ENCODE results near the gene ALDOC. TPM values are rescaled to one million over a fixed set of nuclear protein-coding genes. Genes with fewer than 3 reads are reported as not detected.

Gene ALDOC
- total RNA-seq = 19.2 and 25.2 TPM in 2 replicates

DNA sequence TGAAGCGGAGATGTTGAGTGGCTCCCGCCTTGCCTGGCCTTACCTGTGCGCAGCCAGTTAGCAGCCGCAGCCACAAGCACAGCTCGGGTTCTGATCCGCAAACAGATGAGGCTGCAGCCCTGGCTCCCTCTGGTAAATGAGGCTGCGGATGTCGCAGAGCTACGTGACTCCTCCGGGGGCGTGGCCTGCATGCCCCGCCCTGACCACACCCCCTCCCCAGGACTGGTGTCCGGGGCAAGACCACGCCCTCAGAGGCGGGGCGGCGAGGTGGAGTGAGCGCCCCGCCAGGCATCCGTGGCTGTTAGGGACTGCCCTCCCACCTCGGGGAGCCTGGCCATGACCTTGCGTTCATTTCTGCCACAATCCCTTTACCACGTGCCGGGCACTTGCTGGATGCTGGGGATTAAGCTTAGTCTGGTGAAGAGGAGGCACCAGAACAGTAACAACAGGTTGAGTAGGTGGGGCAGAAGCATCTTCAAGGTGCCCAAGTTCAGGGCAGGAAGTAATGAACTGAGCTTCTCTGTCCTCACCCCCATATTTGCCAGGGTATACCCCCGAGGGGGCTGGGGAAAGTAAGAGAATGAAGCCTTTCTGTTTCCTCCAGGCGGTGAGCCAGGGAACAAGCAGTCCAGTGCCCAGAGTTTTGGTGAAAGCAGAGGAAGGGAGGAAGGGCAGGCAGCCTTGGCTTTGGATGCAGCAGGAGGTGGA is at the start of gene ALDOC:
Gene ALDOC, minus strand, starts transcription at position 138 of the 708 bp plus-strand sequence. CDS start 1,363 bp downstream, outside the sequence.

GRCh38 chr17:28613931-28614381 is 37.3 kb upstream of the ALDOC start, which contains the start of gene RSKR:
Gene RSKR (minus strand): TSS chr17:28614185. CDS start chr17:28614161, 24 bp downstream.

GRCh38 chr17:28598799-28599310 is 22.2 kb upstream of the ALDOC start, which contains the start of gene SPAG5:
Gene SPAG5 (minus strand): TSS chr17:28599025. CDS start chr17:28598946, 79 bp downstream.

DNA sequence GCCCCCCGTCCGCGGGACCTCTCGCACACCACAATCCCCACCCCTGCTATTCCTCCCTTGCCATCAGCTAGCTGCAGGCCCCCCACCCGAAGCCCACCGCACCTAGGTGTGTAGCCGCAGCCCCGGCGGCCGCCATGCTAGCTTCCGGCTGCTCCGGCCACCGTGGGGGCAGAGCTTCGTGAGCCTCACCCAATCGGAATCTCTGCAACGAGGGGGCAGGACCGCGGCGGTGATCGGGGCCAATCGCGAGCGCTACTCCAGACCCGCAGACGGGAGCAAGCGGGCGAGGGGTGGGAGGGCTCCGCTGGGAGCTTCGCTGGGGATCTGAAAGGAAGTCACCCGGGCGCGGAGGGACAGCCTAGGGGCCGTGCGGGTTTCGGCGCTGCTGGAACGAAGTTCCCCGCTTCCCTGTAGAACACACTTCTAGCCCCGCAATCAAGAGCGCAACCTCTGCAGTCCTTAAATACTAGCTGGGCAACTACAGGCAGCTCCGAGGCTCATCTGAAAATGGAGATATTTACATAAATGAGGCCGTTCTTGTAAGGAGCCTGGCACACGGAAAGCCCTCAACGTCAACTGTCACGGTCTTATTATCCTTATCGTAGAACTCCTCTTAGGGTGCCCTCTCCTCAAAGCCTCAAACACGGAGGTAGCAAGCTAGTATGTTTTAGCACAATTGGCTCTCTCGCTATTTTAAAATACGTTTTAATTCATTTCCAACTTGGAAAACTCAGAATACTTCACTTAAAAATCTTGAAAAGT is 5.2 kb downstream of the ALDOC start, which contains the start of gene PIGS:
Gene PIGS, minus strand, starts transcription at position 164 of the 762 bp plus-strand sequence. Its CDS starts 28 bp downstream, at position 136.

DNA sequence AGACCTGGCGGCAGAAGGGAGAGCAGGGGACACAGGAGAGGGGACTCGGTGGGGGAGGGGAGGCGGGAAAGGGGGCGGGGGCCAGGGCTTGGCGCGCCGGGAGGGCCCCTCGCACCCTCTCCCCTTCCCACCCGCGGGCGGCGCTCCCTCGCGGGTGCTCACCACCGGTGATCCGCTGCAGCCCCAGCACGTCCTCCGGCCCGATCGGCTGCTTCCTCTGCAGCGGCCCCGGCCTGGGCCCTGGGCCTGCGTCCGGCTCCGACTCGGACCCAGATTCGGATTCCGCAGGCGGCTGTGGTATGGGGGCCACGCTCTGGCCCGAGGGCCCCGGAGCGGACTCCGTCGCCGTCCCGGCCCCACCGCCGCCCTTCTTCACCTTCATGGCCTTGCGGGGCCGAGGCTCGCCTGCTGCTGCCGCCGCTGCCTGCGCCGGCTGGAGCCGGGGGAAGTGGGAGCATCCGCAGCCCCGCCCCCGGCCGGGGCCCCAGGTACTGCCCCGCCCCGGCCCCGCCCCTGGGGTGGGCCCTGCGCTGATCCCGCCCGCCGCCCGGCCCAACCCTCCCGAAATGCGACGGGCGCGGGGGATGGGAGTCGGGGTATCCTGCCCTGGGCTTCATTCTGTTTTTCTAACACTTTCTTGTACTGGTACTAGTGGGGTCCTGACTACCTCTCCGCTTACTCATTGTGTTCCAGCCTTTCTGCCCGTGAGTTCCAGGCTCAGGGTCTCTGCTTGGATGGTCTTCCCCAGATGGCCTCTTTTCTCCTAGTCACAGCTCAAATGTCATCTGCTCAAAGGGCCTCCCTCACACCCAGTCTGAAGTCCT is 24.3 kb downstream of the ALDOC start, which contains the start of gene UNC119:
Gene UNC119, minus strand, starts transcription at position 449 of the 824 bp plus-strand sequence. Its CDS starts 67 bp downstream, at position 382.

Other genes with a start within 250 kb of the ALDOC start
- 46.7 and 48.1 TPM in 2 replicates for gene IFT20, start 241.4 kb downstream of the ALDOC start, total RNA-seq
- 66.4 and 118 TPM in 2 replicates for gene TNFAIP1, start 241.1 kb downstream of the ALDOC start, total RNA-seq
- gene POLDIP2, start 219.4 kb downstream of the ALDOC start, total RNA-seq = 54.5 and 59.2 TPM in 2 replicates
- gene SEBOX, start 211.7 kb downstream of the ALDOC start, total RNA-seq = not detected in 2 replicates
- gene VTN, start 206.6 kb downstream of the ALDOC start, total RNA-seq = under 0.01 and 0.22 TPM in 2 replicates
- gene SARM1, start 205.2 kb downstream of the ALDOC start, total RNA-seq = 1.6 and 2.5 TPM in 2 replicates
- gene SLC46A1, start 170.7 kb downstream of the ALDOC start, total RNA-seq = 0.33 and 0.60 TPM in 2 replicates
- not detected in 2 replicates for gene SLC13A2, start 103.3 kb downstream of the ALDOC start, total RNA-seq
- not detected in 2 replicates for gene FOXN1, start 70.5 kb downstream of the ALDOC start, total RNA-seq
- 22.3 and 26.1 TPM in 2 replicates for gene UNC119, start 24.3 kb downstream of the ALDOC start, total RNA-seq
- 46.5 and 48.9 TPM in 2 replicates for gene PIGS, start 5.4 kb downstream of the ALDOC start, total RNA-seq
- 5.4 and 6.0 TPM in 2 replicates for gene SPAG5, start 22.1 kb upstream of the ALDOC start, total RNA-seq
- 2.6 and 3.3 TPM in 2 replicates for gene RSKR, start 37.3 kb upstream of the ALDOC start, total RNA-seq
- 129 and 154 TPM in 2 replicates for gene BLTP2, start 68.3 kb upstream of the ALDOC start, total RNA-seq
- 68.0 and 80.6 TPM in 2 replicates for gene SDF2, start 85.0 kb upstream of the ALDOC start, total RNA-seq
- 43.7 and 50.7 TPM in 2 replicates for gene SUPT6H, start 85.3 kb upstream of the ALDOC start, total RNA-seq
- gene PROCA1, start 135.0 kb upstream of the ALDOC start, total RNA-seq = 0.22 and 0.26 TPM in 2 replicates
- gene RAB34, start 141.0 kb upstream of the ALDOC start, total RNA-seq = 12.1 and 27.4 TPM in 2 replicates
- gene RPL23A, start 143.1 kb upstream of the ALDOC start, total RNA-seq = 614 and 651 TPM in 2 replicates
- 0.34 and 1.2 TPM in 2 replicates for gene TLCD1, start 149.3 kb upstream of the ALDOC start, total RNA-seq
- 1.6 and 2.0 TPM in 2 replicates for gene NEK8, start 151.9 kb upstream of the ALDOC start, total RNA-seq
- gene TRAF4, start 167.1 kb upstream of the ALDOC start, total RNA-seq = 21.0 and 24.1 TPM in 2 replicates

All from dermis lymphatic vessel endothelial cell (primary cell).